GM19043 (cell line): ENCODE measurements around the gene CH25H.
"Not testable (repeated sequence)": the region's sequence is repeated elsewhere in the genome, so short reads cannot be mapped to it uniquely, and the experiment has no call there.

Experiments used
- ATAC-seq: cut with Tn5 transposase; IDR thresholded peaks from one replicate; pipeline ENCODE4 v1.9.1; 2021; ENCODE audit warnings: low read depth; ENCODE audit not compliant: unreplicated experiment

The CH25H gene

GRCh38 chr10:89202033-89202425, 5.1 kb downstream of the CH25H start:
- ATAC-seq, result no peak

- ATAC-seq, result no peak
Observed at GRCh38 chr10:89201345-89202032, 5.6 kb downstream of the CH25H start.

GRCh38 chr10:89197473-89197872, 9.6 kb downstream of the CH25H start:
- no peak for ATAC-seq

- not testable (repeated sequence) for ATAC-seq
Observed at GRCh38 chr10:89191301-89191700, 15.8 kb downstream of the CH25H start.

- no peak for ATAC-seq
Observed at GRCh38 chr10:89189211-89189734, 17.8 kb downstream of the CH25H start.

GRCh38 chr10:89185658-89186057, 21.5 kb downstream of the CH25H start:
- ATAC-seq, result no peak

GRCh38 chr10:89184638-89185037, 22.5 kb downstream of the CH25H start:
- ATAC-seq, result no peak

GRCh38 chr10:89183571-89183970, 23.5 kb downstream of the CH25H start:
- ATAC-seq, result no peak

GRCh38 chr10:89182894-89183293, 24.2 kb downstream of the CH25H start:
- no peak for ATAC-seq

GRCh38 chr10:89175816-89176215, 31.3 kb downstream of the CH25H start:
- ATAC-seq, result no peak

- no peak for ATAC-seq
Observed at GRCh38 chr10:89173075-89173474, 34.0 kb downstream of the CH25H start.

- no peak for ATAC-seq
Observed at GRCh38 chr10:89171996-89172395, 35.1 kb downstream of the CH25H start.

GRCh38 chr10:89171263-89171872, 35.7 kb downstream of the CH25H start:
- ATAC-seq, result no peak

- ATAC-seq, result not testable (repeated sequence)
Observed at GRCh38 chr10:89168354-89168900, 38.7 kb downstream of the CH25H start.

GRCh38 chr10:89167915-89168314, 39.2 kb downstream of the CH25H start:
- ATAC-seq, result no peak

- no peak for ATAC-seq
Observed at GRCh38 chr10:89165923-89166322, 41.2 kb downstream of the CH25H start.

- no peak for ATAC-seq
Observed at GRCh38 chr10:89164920-89165319, 42.2 kb downstream of the CH25H start.

- no peak for ATAC-seq
Observed at GRCh38 chr10:89164080-89164479, 43.0 kb downstream of the CH25H start.

GRCh38 chr10:89163265-89163995, 43.7 kb downstream of the CH25H start:
- peak; percentile 97 for ATAC-seq

- ATAC-seq, result no peak
Observed at GRCh38 chr10:89162596-89162995, 44.5 kb downstream of the CH25H start.

- ATAC-seq, result no peak
Observed at GRCh38 chr10:89160339-89160738, 46.8 kb downstream of the CH25H start.
